ENCODE measurements around the gene GNAQ.
"Not testable (repeated sequence)": the region's sequence is repeated elsewhere in the genome, so short reads cannot be mapped to it uniquely, and the experiment has no call there.

GNAQ gene

DNA sequence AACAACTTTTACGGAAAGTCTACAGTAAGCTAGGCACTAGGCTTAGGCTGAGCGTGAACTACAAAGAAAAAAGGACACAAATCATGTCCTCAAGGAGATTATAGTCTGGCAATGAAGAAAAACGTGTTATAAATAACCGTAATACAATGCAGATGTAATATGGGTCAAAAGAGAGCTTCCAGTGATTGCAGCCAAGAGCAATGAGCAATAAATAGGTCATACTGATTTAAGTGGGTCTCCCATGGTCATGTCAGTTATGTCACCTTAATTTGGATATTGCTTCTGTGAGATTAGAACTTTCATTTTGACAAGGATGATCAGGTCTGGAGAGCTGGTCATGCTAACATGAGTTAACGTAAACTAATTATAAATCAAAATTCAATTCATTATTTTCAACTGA is 224.9 kb downstream of the GNAQ start:
- FAIRE-seq: no peak

- FAIRE-seq: no peak
Measured at GRCh38 chr9:77805810-77806209, 225.8 kb downstream of the GNAQ start.

DNA sequence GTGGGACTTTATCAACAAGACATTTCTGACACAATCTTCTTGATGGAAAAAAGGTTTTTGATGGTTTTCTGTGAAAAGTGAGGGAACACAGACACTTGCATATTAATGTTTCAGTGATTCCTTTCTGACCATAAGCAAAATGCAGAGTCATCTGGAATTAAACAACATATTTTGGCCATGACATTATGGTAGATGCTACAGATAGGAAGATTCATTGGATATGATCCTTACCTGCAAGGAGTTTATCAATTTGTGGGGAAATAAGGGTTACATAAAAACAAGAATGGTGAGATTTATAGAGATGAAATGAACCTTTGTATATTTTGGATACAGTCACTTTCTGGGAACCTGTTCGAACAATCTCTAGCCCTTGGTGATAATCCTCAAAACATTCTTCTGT is 228.2 kb downstream of the GNAQ start:
- no peak for FAIRE-seq

- FAIRE-seq: no peak
Measured at GRCh38 chr9:77802515-77803293, 228.9 kb downstream of the GNAQ start.

DNA sequence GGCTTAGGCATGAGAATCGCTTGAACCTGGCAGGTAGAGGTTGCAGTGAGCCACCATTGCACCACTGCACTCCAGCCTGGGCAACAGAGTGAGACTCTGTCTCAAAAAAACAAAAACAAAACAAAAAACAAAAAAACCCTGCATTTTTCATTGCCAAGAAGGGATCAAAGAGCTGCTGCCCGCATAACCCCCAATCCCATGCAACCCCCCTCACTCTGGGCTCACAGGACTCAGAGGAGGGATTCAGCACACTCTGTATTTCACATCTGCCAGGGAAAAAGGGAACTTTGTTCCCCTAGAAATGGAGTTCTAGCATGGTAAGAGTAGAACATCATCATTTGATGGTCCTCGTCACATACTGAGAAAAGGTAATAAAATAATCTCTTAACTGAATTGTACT is 229.5 kb downstream of the GNAQ start:
- FAIRE-seq: no peak

- no peak for FAIRE-seq
Measured at GRCh38 chr9:77800924-77801551, 230.6 kb downstream of the GNAQ start.

DNA sequence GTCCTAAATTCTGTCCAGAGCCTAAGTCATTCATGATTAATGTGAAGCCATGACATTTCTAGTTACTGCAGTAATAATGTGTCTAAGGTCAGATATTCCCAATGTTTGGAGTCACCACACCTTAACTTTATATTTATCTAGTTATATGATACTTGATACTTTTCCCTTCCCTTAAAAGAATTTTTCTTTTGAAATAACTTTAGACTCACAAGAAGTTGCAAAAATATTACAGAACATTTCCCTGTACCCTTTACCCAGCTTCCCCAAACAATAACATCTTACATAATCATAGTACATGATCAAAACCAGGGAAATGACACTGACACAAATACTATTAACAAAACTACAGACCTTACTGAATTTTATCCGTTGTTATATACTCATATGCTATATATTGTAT is 233.5 kb downstream of the GNAQ start:
- no peak for FAIRE-seq

GRCh38 chr9:77794985-77795384 is 236.6 kb downstream of the GNAQ start:
- no peak for FAIRE-seq

GRCh38 chr9:77793849-77794248 is 237.8 kb downstream of the GNAQ start:
- FAIRE-seq: no peak

DNA sequence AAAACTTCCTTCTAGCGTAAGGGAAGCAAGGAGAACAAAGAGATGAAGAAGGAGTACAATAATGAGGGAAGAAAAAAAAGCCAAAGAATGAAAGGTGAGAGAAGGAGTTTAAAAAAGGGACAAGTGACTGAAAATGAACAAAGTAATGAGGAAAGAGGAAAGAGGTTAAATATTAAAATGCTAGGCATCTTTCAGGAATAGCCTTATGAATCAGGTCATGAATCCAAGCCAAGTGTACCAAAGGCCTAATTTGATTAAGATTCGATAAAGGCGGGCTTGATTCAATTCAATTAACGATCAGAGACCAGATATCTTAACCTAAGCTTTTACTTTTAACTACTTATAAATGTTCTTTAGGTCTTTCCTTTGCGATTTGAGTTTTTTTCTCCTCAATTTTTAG is 241.7 kb downstream of the GNAQ start:
- FAIRE-seq: no peak

GRCh38 chr9:77785341-77785740 is 246.3 kb downstream of the GNAQ start:
- peak; percentile 16 for FAIRE-seq

DNA sequence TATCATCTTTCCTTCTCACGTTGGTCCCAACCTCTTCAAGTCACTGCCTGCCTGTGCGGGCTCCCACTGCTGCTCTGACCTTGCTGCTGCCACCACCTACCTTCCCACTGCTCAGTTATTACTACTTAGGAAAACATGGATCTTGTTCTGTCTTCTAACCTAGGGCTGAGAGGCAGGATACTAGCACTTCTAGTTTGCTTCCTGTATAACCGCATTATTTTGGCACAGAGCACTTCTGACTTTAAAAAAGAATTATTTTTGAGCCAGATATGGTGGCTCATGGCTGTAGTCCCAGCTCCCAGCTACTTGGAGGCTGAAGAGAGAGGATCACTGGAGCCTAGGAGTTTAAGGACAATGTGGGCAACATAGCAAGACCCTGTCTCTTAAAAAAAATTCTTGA is 248.1 kb downstream of the GNAQ start:
- no peak for FAIRE-seq

GRCh38 chr9:77779010-77779409 is 252.6 kb downstream of the GNAQ start:
- FAIRE-seq: no peak

DNA sequence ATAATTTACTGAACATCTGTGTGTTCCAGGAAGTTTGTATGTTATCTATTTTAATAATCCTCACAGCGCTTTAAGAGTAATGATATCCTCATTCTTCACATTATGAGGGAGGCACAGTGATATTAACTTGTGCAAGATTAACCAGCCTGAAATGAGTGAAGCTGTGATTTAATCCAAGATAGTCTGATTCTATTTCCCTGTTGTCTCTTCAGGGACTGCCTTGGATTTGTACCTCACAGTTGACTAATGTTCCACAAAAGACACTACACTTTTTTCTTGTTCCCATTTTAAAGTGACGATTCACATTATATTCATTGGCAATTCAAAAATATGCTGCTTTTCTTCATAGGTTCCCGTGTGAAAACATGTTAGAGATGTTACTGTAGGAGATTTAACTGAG is 258.2 kb downstream of the GNAQ start:
- FAIRE-seq: no peak

- no peak for FAIRE-seq
Measured at GRCh38 chr9:77772646-77773045, 259.0 kb downstream of the GNAQ start.

- FAIRE-seq: no peak
Measured at GRCh38 chr9:77771171-77771570, 260.4 kb downstream of the GNAQ start.

DNA sequence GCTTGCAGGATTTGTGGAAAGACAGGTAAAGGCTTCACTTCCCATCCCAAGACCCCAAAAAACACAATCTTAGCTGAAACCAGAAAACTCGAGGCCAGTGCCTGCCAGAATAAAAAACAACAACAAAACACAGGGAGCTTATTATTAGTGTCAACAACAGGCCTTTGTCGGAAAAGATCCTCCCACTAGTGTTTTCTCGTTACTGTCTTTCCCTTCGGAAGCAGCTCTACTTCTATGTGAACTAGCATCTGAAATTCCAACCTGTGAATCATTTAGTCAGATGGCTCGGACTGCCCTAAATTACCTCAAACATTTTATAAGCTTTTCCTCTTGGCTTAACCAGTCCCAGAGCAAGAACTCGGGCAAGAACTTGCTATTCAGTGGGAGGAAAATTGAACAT is 261.3 kb downstream of the GNAQ start:
- FAIRE-seq: no peak

GRCh38 chr9:77769246-77769645 is 262.4 kb downstream of the GNAQ start:
- FAIRE-seq: no peak

DNA sequence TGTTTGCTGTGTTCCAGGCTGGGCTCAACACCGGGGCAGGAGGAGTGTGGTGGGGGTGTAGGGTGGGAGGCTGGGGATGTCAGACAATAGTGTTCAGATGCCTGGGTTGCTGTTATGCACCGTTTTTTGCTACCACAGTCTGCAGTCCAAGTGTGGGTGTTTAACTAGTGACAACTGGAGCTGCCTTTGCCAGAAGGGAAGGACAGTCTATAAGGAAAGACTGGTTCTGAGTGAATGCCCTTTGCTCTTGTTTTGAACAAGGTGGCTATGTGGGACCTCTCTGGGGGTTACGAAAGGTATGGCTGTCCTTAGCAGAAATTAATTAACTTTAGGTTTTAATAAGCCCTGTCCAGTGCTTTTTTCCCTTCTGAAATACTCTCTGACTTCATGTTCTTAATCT is 265.0 kb downstream of the GNAQ start:
- FAIRE-seq: no peak

DNA sequence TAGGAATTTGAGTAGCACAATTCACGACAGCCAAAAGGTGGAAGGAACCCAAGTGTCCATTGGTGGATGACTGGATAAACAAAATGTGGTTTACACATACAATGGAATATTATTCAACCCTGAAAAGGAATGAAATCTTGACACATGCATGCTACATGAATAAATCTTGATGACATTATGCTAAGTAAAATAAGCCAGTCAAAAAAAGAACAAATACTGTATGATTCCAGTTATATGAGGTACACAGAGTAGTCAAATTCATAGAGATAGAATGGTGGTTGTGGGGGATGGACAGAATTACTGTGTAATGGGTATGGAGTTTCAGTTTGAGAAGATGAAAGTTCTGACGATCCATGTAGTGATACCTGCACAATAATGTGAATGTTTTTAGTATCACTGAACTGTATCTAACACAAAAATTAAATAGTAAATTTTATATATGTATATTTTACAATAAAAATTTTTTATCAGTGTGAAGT is 265.8 kb downstream of the GNAQ start:
- FAIRE-seq: no peak

DNA sequence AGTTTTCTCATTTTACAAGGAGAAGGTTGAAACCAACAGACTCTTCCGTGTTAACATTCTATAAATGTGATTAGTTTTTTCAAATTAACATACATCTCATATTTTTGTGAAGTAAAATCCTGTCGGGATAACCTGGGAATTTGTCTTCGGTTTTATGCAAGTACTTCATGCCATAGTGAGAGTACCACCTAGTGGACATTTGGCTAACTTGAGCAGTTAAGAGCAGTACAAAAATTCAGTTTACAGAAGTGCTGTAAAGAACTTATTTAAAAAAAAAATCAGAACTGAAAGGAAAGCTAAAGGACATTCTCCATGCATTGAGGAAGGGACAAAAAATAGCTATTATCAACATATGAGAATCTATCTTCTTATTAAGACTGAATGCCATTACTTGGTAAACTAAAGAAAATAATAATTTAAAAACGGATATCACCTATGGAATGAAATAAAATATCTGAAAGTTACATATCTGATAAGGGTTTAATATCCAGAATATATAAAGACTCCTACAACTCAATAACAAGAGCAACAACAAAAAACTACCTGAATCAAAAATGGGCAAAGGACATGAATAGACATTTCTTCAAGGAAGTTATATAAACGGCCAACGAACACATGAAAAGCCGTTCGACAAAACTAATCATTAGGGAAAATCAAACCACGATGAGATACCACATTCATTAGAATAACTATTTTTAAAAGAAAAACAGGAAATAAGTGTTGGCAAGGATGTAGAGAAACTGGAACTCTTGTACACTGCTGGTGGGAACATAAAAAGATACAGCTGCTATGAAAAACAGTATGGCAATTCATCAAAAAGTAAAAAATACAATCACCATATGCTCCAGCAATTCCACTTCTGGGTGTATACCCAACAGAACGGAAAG is 266.5 kb downstream of the GNAQ start:
- FAIRE-seq: peak; percentile 72

- no peak for FAIRE-seq
Measured at GRCh38 chr9:77763566-77763965, 268.0 kb downstream of the GNAQ start.

GRCh38 chr9:77760919-77761318 is 270.7 kb downstream of the GNAQ start:
- not testable (repeated sequence) for FAIRE-seq

DNA sequence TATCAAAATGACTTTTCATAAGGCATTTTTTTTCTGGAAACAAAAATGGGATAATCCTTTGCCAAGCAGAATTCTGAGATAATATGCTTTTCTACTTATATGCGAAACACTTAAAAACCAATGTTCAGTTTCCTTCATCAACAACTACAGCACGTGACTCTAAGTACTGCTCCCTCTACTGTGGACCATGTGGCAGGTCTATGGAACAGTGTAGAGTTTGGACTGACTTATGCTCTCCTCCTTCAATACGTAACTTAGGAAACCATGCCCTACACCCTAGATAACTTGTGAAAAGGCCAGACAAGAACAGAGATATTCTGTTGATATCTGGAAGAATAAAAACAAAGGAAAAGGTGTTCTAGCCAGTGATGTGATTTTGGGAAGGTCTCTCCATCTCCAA is 272.2 kb downstream of the GNAQ start:
- no peak for FAIRE-seq
